GM12891 (cell line): ENCODE results near the gene RBFOX1.

Experiments used
- PAX5 ChIP-seq: IDR thresholded peaks from 2 replicates; pipeline ENCODE4 v1.6.1; 2011; ENCODE audit warnings: low read length, moderate library complexity, mild to moderate bottlenecking; ENCODE audit not compliant: insufficient read depth, severe bottlenecking
- POLR2A ChIP-seq: IDR thresholded peaks from 2 replicates; pipeline ENCODE4 v1.6.1; 2011; ENCODE audit warnings: low read depth, low read length, control low read depth
- POLR2AphosphoS5 ChIP-seq: IDR thresholded peaks from 2 replicates; pipeline ENCODE4 v1.6.1; 2011; ENCODE audit warnings: low read depth, low read length, control low read depth
- POU2F2 ChIP-seq: IDR thresholded peaks from 2 replicates; pipeline ENCODE4 v1.6.1; 2011; ENCODE audit warnings: low read depth, mild to moderate bottlenecking, control low read depth, low read length, moderate library complexity
- SPI1 ChIP-seq: IDR thresholded peaks from 2 replicates; pipeline ENCODE4 v1.6.1; 2011; ENCODE audit warnings: low read depth, low read length, control low read depth
- TAF1 ChIP-seq: IDR thresholded peaks from 2 replicates; pipeline ENCODE4 v1.6.1; 2011; ENCODE audit warnings: low read depth, low read length, control low read depth

DNA sequence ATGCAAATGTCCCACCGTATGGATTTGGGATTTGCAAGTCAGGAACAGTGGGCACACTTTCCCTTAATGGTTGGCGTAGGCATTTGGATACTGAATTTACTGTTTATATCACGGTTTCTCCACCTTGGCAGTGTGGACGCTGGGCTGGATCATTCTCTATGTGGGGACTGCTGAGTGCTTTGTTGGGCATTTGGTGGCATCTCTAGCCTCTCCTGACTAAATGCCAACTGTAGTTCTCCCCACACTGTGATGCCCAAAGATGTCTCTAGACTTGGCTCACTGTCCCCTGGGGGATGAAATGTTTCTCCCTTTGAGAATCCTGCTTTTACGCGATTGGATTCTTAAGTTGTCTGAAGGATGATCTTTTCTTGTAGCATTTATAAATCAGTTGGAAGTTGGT is 49.0 kb downstream of the RBFOX1 start:
- TF ChIP-seq POLR2AphosphoS5: no peak
- no peak for TF ChIP-seq POLR2A
- TF ChIP-seq TAF1: no peak
- TF ChIP-seq SPI1: no peak
- TF ChIP-seq POU2F2: no peak
- no peak for TF ChIP-seq PAX5
